Stromal cell of bone marrow (primary cell): ENCODE data around the gene B4GALNT1.
"Not testable (repeated sequence)": the region's sequence is repeated elsewhere in the genome, so short reads cannot be mapped to it uniquely, and the experiment has no call there.

ENCODE experiments used
- DNase-seq: peaks from one replicate; pipeline ENCODE4 v3.0.0-alpha.2; 2012; ENCODE audit warnings: low read depth

Gene B4GALNT1

DNA sequence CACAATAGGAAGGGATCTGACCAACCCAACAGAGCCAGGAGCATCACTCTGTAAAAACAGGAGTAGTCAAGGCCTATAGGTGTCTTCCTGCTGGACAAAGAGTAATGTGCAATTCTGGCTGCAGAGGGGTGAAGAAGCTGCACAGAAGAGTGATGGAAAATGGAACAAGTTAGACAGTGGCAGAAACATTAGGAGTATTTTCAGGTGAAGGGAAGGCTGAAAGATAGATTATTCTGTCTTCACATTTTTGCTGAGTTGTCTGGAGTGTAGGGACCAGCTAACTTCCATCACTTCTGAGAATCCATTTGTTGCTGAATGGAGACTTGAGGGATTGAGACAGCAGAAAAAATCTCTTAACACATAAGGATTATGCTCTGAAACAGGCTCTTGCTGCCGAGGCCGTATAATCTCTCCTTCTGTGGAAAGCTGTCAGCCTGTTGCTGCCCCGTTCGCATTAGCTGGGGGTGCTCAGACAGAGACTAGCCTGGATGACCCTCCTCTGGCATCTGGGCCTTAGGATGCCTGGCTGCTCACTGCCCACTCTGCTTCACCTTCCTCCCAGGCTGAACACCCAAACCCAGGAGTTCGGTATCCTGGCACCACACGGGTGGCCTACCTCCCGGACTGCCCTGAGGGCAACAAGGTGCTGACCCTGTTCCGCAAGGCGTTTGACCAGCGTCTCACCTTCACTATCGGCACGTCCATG lies 24.9 kb downstream of the B4GALNT1 start:
- DNase-seq = no peak

DNA sequence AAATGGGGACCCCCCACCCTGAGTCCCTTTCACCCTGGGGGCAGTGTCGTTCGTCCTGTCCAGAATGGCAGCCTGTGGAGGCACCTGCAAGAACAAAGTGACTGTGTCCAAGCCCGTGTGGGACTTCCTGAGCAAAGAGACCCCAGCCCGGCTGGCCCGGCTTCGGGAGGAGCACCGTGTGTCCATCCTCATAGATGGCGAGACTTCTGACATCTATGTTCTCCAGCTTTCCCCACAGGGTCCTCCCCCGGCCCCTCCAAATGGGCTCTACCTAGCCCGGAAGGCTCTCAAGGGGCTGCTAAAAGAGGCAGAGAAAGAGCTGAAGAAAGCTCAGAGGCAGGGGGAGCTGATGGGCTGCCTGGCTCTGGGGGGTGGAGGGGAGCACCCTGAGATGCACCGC lies 26.2 kb downstream of the B4GALNT1 start:
- no peak for DNase-seq

DNA sequence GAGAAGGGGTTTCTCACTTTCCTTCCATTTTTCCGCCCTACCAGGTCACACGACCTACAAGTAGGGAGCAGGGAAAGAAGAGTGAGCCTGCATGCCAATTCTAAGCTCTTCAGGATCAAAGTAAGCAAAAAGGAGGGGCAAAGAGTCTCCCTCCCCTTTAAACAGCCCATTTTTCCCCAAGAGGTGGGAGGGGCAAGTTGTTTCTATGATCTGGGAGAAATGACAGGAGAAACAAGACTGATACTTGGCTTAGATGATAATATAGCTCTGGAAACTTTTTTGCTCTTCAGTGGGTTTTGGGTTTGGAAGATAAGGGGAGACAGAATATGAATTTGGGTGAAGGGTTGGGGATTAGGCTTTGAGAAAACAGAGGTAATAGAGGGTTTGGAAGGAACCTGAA lies 26.6 kb downstream of the B4GALNT1 start:
- no peak for DNase-seq

DNA sequence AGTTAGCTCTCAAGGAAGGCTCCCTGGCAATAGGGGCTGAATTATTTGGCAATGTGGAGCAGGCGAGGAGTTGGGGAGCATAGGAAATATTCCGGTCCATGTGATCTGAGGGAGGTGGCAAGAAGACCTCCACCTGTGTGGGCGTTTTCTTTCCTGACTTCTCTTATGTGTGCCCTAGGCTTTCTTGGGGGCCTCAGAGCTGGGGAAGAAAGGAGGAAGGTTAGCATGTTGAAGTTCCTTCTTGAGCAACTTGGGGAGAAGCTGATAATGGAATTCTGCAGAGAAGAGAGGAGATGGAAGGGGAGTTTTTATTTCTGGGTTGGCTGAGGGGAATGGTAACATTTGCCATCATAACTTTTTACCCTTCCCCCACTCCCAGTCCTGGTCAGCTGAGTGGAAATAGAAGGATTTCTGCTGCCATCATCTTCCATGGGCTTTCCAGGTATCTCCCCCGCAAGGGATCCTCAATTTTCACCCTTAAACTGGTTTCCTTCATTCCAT lies 27.1 kb downstream of the B4GALNT1 start:
- DNase-seq = no peak

DNA sequence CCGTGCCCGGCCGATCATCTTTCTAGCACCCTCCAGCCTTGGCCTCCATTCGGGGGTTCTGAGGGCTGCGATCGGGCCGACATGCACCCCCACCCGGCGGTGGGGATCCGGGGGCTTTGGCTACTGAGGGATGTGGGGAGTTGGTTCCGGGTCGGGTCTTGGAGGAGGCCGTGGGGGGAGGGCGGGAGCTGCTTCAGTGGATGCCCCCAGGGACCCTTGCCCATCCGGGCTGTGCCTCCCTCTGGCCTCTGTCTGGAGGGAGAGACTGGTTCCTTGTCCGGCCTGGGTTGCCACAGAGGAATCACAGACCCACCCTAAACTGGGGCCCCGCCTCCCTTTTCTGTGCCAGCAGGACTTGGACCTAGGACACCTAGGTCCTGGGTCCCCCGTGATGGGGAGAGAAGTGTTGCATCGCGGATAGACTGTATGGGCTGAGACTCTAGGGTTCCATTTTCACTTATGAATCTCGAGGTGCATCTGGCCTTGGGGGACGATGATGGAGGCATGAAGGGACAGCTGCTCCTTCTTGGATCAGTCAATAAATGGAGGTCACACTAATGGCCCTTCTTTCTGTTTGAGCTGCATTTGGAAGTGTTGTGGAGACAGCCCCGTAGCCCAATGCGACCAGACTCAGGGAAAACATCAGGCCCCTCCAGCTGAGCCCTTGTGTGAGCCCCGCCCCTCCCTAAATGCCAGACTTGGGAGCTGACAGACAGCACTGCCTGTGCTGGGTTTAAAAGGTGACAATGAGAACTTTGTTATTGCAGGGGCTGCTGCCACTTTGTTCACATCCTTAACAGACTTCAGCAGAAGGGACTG lies 27.8 kb downstream of the B4GALNT1 start:
- no peak for DNase-seq

DNA sequence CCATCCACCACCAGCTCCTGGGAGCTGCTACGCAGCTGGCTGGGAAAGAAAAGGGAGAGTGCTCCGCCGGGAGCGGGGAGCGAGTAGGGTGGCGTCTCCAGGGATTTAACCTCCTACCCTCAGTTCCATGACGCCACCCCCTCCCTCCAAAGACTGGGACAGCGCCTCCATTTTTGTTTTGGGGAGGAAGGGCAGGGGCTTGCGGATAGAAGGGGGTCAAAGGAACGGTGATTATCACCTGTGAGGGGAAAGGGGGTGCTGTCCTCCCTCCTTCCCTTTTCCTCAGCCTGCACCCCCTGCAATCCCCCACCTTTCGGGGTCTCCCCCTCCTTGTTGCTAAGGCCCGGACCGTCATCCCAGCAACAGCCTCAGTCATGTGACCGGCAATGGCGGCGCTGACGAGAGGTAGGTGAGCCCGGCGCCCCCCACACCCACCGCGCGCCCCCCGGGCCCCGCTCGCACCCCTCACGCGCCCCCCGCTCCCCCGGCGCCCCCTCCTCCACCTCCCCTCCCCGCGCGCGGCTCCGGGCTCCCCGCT lies 28.5 kb downstream of the B4GALNT1 start, which contains the start of gene DTX3:
DTX3 (plus strand) TSS at position 371 of the 538 bp plus-strand sequence. CDS start 1,694 bp downstream, outside the sequence.
- no peak for DNase-seq

DNA sequence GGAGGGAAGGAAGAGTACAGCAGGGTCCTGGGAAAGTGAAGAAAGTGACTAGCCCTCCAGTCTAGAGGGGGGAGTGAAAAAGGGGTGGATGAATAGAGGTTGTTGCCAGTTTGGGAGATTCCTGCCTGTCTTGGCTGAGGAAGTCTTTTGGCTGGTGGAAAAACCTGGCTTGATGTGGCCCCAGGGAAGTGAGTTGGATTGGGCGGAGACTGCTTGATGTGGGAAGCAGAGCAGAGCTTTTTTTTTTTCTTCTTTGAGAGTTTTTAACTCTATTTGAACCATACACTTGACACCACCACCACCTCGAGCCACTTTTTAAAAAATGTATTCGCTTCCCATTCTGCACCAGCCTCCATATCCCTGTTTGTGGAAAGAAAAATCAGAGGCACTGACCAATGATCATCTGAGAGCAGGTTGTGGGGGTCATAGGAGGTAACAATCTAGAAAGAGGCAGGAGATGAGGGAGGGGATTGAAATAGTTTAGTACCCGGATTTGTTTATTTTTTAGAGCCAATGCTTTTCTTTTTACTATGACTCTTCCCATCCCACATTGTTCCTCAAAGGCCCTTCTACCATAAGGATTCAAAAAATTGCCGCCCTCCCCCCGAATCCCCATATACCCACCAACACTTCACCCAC lies 29.1 kb downstream of the B4GALNT1 start:
- peak; percentile 75 for DNase-seq

DNA sequence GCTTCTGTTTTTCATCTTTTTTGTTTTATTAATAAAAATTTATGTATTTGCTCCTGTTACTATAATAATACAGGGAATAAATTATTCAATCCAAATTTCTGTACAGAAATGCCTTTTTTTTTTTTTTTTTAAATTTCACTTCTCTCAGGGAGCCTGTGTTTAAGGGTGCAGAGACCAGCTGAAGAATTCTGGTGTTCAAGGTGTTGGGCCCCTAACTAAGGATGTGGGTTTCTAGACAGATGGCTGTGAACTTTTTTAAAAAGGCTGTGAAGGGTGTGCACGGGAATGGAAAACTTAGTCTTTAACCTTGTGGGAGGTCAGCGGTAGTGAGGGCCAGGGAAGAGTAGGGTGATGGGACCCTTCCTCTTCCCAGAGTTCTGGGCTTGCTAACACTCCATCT lies 29.7 kb downstream of the B4GALNT1 start:
- DNase-seq = no peak

DNA sequence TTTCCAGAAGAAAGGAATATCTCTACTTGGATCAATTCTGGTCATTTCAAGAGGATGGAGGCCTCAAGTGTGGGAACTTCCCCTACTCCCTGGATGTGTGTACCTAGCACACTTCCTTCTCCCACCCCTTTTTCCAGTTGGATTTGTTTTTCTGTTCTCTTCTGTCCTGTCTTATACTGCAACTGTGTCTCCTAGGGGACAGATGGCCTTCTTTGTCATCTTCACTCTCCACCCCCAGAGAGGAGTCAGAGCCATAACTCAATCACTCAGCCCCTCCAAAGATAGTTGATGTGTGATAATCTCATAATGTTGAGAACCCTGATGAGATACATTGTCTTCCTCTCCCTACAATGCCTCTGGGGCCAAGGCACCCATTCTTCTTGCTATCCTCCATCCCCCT lies 30.5 kb downstream of the B4GALNT1 start:
- no peak for DNase-seq

DNA sequence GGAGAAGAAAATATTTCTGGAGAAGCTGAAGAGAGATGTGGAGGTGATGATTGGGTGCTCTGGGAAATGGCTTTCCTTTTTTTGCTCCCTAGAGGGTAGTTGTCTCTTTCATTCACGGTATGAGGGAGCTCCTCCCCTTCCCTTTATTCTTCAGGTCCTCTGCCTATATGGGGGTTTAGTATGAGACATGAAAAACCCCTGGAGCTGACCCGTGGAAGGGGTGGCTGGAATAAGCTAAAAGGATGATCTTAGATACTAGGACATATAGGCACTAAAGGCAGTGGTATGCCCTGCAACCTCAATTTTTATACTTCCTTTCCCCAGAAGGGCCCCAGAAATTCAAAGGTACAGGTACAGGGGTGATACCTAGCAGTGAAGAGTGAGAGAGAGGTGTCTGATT lies 32.6 kb downstream of the B4GALNT1 start:
- no peak for DNase-seq

DNA sequence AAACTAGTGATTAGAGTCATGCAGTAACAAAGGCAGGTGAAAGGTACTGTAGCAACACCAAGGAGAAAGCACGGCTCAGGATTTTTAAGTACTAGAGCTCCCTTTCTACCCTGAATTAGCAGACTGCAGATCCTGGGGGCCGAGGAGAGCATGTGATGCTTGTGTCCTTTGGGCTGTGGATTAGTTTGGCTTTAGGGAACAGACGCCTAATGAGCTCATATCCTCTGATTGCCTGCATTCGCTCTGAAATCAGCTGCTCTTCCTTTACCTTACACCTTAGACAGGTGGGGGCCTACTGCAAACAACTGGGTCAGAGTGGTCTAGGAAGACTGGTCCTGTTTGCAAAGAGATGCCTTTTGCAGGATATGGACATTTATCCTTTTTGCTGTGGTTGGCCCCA lies 39.8 kb downstream of the B4GALNT1 start:
- DNase-seq = no peak

DNA sequence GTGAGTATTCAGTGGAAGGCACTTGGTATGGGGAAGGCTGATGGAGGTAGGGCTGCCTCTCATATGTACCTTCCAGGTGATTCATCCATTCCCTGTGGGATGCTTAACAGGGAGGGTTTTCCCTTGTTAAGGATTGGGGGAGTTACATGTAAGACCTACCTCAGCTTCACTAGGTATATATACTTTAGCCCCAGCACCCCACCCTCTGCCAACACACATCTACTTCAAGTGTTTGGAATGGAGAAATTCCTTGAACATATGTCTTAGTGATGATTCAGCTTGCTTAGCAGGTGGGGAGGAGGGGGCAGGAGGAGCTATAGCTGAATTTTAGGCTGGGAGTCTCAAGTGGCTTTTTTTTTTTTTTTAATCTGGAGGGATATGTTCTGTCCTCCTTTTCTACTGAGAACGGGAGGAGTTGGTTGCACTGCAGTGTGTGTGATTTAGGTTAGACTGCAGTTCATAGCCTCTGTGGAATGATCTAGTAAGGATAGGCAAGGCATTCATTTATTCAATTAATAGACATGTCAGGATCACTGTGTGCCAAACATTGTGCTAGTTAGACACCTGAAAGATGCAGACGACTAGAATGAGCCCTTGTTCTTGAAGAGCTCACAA lies 40.3 kb downstream of the B4GALNT1 start:
- DNase-seq = no peak

DNA sequence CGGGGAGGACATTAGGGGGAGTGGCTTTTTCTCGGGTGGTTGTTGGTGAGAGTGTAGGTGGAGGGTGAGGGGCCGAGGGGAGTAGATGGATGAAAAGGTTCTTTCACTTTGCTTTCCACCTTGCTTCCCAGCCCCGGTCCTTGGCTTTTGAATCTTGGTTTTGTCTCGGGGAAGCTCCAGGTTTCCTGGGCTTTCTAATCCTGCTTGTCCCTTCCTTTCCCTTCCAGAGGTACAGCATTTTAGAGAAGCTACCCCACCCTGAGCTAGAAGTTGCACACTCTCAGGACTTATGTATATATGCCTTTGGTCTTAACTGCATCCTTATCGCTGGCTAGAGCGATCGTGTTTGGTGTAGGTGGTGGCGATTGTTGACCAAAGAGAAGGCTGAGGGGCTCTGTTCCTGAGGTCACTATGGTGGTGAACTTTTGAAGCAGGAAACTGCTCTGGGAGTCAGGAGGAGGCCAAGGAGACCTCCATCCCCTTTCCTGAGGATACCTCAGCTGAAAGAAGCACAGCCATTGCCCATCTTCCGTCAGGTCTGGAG lies 41.1 kb downstream of the B4GALNT1 start:
- DNase-seq = no peak

DNA sequence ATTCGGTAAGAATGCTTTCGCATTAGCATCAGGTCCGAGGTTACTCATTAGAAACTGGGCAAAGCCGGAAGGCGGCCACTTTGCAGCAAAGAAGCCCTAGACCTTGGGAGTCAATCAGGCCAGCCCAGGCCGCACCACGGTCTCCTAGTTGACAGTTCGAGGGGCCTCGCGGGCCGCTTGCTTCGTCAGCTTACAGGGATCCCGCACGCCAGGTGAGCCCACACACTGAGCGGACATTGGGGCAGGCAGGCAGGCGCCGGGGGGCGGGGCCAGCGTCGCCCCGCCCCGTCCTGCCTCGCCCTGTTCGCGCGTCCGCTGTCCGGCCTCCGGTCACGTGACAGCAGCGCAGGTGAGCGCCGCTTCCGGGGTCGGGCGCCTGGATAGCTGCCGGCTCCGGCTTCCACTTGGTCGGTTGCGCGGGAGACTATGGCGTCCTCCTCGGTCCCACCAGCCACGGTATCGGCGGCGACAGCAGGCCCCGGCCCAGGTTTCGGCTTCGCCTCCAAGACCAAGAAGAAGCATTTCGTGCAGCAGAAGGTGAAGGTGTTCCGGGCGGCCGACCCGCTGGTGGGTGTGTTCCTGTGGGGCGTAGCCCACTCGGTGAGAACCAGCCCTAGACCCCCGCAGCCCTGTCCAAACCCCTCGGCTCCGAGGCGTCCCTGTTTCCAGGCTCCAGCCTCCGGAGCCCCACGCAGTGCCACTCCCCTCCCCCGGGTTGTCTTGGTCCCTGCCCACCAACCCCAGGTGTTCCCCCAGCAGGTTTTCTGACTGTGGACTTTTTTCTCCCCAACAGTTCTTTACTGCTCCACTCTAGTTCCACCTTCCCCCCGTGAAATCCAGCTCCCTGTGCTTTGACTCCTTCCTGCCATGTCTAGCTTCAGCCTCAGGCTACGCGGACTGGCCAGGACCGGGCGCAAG lies 41.9 kb downstream of the B4GALNT1 start, which contains the start of gene PIP4K2C:
PIP4K2C (plus strand) TSS at position 329 of the 918 bp plus-strand sequence; CDS start at position 427, 98 bp downstream.
- DNase-seq = no peak

DNA sequence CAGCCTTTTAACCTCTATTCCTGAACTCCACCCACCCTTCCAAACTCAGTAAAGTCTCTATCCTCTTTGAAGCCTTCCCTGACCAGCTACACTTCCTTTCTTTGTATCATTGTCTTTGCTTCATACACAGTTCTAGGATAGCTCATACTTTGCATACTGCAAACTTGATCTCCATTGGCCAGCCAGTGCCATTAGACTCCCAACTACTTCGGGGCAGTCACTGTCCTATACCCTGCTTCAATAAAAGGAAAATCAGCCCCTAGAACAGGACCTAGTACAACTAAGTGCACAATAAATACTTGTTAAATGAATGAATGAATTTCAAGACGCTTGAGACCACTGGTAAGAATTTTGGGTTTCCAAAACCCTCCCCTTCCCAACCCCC lies 42.5 kb downstream of the B4GALNT1 start:
- no peak for DNase-seq

DNA sequence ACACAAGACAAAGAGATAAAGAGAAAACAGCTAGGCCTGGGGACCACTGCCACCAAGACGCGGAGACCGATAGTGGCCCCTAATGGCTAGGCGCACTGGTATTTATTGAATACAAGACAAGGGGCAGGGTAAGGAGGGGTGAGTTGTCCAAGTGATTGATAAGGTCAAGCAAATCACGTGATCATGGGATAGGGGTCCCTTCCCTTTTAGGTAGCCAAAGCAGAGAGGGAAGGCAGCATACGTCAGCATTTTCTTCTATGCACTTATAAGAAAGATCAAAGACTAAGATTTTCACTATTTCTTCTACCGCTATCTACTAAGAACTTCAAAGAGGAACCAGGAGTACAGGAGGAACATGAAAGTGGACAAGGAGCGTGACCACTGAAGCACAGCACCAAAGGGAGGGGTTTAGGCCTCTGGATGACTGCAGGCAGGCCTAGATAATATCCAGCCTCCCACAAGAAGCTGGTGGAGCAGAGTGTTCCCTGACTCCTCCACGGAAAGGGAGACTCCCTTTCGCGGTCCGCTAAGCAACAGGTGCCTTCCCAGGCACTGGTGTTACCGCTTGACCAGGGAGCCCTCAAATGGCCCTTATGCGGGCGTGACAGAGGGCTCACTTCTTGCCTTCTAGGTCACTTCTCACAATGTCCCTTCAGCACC lies 43.9 kb downstream of the B4GALNT1 start:
- DNase-seq = not testable (repeated sequence)

DNA sequence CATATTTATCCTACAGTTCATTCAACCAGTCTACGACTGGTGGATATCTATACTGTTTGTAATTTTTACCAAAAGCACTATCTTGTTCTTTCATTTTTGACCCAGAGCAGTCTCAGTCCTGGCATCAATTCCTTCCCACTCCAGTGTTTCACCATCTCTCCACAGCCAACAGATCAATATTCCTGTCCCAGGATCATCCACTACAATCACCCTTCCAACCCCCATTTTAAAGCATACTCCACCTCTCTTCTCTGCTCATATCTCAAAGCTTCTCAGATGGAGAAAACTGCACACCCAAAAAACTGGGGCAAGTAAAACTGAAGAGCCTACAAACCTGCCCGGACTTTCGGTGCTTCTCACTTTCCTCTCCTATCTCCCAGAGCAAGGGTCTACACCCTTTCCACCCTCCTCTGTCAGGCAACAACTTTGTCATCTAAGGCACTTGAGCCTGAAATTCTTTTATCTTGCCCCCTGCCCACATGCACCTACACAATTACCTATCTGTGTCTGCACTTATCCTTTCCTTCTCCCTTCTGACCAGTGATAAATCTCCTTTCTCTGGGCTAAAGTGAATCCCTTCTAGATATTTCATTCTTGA lies 46.1 kb downstream of the B4GALNT1 start:
- DNase-seq = no peak

DNA sequence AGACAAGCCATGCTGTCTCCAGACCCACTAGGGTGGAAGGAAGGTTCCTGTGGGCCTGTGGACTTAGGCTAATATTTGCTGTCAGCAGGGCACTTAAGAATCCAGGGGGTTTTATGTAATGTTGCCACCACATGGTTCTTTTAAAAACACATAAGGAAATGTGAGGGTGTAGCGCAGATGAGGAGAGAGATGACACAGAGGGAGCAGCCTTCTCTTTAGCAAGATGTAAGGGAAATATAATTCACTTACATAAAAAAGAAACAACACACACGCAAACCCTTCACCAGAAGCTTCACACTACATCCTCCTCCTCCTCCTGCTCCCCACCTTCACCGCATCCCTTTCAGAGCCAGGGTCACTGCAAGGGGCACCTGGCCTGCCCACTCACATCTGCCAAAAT lies 46.9 kb downstream of the B4GALNT1 start:
- DNase-seq = no peak

DNA sequence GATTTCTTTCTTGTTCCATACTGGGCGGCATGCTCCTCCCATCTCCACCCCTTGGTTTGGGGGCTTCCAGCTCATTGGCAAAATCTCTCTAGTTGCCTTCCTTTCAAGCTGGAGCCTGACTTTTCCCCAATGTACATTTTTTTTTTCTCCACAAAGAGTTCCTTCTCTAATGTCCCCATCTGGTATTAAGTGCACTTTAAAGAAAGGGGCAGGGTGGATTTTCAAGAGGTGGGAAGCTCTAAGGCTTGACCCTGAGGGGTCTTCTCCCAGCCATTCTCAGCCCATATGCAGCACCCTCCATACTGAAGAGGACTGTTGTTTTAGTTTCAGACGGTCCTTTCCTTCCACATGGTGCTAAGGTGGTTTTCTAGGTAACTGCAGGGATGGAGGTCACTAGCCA lies 47.8 kb downstream of the B4GALNT1 start:
- DNase-seq = no peak

DNA sequence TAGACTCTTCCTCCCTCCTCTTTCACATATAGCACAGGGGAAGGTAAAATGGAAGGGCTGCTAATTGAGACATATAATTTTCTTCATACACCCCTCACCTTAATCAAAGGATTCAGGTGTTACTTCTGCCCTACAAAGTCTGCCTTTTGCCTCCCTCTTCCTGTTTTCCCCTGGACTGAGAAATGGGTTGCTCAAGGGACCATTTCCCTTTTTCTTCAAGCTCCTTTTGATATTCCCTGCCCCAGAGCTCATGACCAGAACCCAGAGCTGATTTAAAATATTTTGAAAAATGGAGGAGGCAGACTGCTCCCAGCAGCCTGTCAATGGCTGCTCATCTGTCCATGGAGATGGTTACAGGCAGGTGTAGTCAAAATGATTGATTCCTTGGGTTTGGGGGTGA lies 48.3 kb downstream of the B4GALNT1 start:
- DNase-seq = no peak
